ENCODE measurements around the gene CSTA. TPM values are rescaled to one million over a fixed set of nuclear protein-coding genes. Genes with fewer than 3 reads are reported as not detected.

CSTA gene
- total RNA-seq, 1 experiment from 2014 or later: not detected

- no peaks in the 10 kb centered on the region for H3K9me2 ChIP-seq (replicated peaks; ENCODE audit: low read length)
- H3K27ac ChIP-seq (ENCODE audit: low read length): no peak overlapping the region
- no peak overlapping the region for H3K4me2 ChIP-seq (ENCODE audit: low read length)
- no peak overlapping the region for H2AFZ ChIP-seq (ENCODE audit: low read length)
- intact Hi-C loops (cut with micrococcal nuclease): loop anchor here (1.0 to 10.0 kb wide), 5 partner anchors 49 to 809 kb away; no protein-coding TSS in a partner anchor
- H3K4me1 ChIP-seq (ENCODE audit: insufficient read depth, low read length): peaks cover 13% of the 10 kb centered on the region
- H3K9ac ChIP-seq (ENCODE audit: low read length): no peak overlapping the region
- CTCF ChIA-PET: interaction anchor here (1.0 to 6.5 kb wide), 2 partner anchors 49 to 56 kb away, joined by 5 to 68 read pairs; no protein-coding TSS in a partner anchor
- POLR2A ChIA-PET (ENCODE audit: unreplicated experiment): no interaction called here
- H3F3A ChIP-seq (ENCODE audit: low read length, unreplicated experiment): no peaks in the 10 kb centered on the region
- no peak for ATAC-seq
- H3K36me3 ChIP-seq (ENCODE audit: low read depth, low read length): peaks cover 16% of the 10 kb centered on the region; the same call in 1 of the 2 replicates
- no peak for TF ChIP-seq CTCF (conservative IDR thresholded peaks at IDR 0.05; ENCODE audit: low read depth, low read length)
- no peak for TF ChIP-seq EZH2 (IDR thresholded peaks at IDR 0.05; ENCODE audit: low read length, unreplicated experiment)
- TF ChIP-seq EZH2phosphoT487 (IDR thresholded peaks at IDR 0.05; ENCODE audit: borderline replicate concordance, low read length): no peak
- H3K4me3 ChIP-seq (ENCODE audit: low read length): no peak overlapping the region
- no peaks in the 10 kb centered on the region for H3K79me2 ChIP-seq (ENCODE audit: low read length)
- DNase-seq: no peak
- H3K27me3 ChIP-seq (ENCODE audit: low read length): no peaks in the 10 kb centered on the region
- BruUV-seq (replicated peaks): no TSS peak
- H3K9me3 ChIP-seq (ENCODE audit: low read length): no peaks in the 10 kb centered on the region
- no peaks in the 10 kb centered on the region for H4K20me1 ChIP-seq (ENCODE audit: low read length)
These were observed 30.6 kb downstream of the CSTA start for GRCh38 chr3:122355612-122356011.

DNA sequence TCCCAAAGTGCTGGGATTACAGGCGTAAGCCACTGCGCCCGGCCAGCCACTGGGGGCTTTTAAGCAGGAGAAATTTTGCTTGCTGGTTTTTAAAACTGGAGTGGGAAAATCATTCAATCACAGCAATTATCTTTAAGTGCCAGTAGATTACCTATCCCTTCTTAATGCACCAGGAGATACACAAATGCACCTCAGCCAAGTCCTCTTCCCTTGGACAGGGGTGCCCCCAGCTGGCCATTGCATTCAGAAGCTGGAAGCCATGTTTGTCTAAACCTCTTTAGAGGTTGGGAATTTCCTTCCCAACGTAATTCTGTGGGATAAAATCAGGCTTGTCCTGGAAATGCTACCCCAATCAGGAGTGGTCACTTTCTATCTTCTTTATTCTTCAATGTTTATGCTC lies 31.4 kb downstream of the CSTA start:
- Histone ChIP-seq H3K9me2 (replicated peaks; ENCODE audit: low read length) (no peaks in the 10 kb centered on the region), H3K4me3 (ENCODE audit: low read length) (no peak overlapping the region), H3K27ac (ENCODE audit: low read length) (no peak overlapping the region), H3K9ac (ENCODE audit: low read length) (no peak overlapping the region), H3F3A (ENCODE audit: low read length, unreplicated experiment) (no peaks in the 10 kb centered on the region), H3K79me2 (ENCODE audit: low read length) (no peaks in the 10 kb centered on the region), H3K36me3 (ENCODE audit: low read depth, low read length) (peaks cover 19% of the 10 kb centered on the region; the same call in 1 of the 2 replicates), H3K4me1 (ENCODE audit: insufficient read depth, low read length) (peaks cover 10% of the 10 kb centered on the region), H3K9me3 (ENCODE audit: low read length) (no peaks in the 10 kb centered on the region), H4K20me1 (ENCODE audit: low read length) (no peaks in the 10 kb centered on the region), H2AFZ (ENCODE audit: low read length) (no peak overlapping the region), H3K27me3 (ENCODE audit: low read length) (no peaks in the 10 kb centered on the region), H3K4me2 (ENCODE audit: low read length) (no peak overlapping the region)
- BruUV-seq (replicated peaks): no TSS peak
- ATAC-seq: peak; percentile 72
- intact Hi-C loops (cut with micrococcal nuclease): loop anchor here (1.0 to 10.0 kb wide), 5 partner anchors 50 to 810 kb away; no protein-coding TSS in a partner anchor
- TF ChIP-seq CTCF (conservative IDR thresholded peaks at IDR 0.05; ENCODE audit: low read depth, low read length): peak; percentile 90
- TF ChIP-seq EZH2 (IDR thresholded peaks at IDR 0.05; ENCODE audit: low read length, unreplicated experiment): no peak
- no peak for TF ChIP-seq EZH2phosphoT487 (IDR thresholded peaks at IDR 0.05; ENCODE audit: borderline replicate concordance, low read length)
- ChIA-PET CTCF (interaction anchor here (0.6 to 6.5 kb wide), 3 partner anchors 15 to 57 kb away, joined by 3 to 68 read pairs (median 5); no protein-coding TSS in a partner anchor), POLR2A (ENCODE audit: unreplicated experiment) (no interaction called here)
- DNase-seq: peak; percentile 76

Measured in PC-3 (cell line).